GM10847 (cell line): ENCODE measurements around the gene GRM7.

ENCODE experiments used
- POLR2A ChIP-seq: IDR thresholded peaks from 2 replicates; pipeline ENCODE4 v1.6.1; 2011; ENCODE audit not compliant: insufficient read length; ENCODE audit errors: extremely low read depth

GRM7 gene

DNA sequence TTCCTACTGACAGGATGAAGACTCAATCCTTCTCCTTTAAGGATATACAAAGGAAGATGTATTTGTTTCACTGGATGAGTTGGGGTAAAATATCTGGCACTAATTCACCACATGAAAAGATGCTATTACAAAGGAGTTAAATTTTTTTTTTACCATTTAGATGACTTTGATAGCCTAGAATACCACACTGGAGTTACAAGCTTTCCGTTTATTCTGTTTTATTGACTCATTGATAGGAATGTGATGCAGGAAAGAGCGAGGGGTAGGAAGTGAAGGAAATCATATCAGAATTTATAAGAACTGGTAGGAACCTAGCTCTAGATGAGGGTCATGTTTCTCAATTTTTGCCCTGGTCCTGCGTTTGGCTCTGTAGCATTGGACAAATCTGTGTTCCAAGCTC, 427.2 kb downstream of the GRM7 start:
- TF ChIP-seq POLR2A = no peak

DNA sequence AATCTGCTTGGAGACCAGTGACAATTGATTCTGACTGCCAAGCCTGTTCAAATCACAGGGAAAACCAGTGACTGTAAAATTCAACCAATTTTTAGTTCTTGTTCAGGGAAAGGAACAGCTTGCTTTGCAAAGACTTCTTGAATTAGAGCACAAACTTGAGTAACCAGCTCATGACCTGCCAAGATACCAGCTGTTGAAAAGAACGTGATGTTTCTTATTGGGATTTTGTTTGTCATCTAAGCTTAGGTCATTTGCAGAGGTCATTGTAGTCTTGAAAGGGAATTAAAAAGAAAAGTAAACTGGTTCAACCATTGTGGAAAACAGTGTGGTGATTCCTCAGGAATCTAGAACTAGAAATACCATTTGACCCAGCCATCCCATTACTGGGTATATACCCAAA, 428.2 kb downstream of the GRM7 start:
- TF ChIP-seq POLR2A = no peak

DNA sequence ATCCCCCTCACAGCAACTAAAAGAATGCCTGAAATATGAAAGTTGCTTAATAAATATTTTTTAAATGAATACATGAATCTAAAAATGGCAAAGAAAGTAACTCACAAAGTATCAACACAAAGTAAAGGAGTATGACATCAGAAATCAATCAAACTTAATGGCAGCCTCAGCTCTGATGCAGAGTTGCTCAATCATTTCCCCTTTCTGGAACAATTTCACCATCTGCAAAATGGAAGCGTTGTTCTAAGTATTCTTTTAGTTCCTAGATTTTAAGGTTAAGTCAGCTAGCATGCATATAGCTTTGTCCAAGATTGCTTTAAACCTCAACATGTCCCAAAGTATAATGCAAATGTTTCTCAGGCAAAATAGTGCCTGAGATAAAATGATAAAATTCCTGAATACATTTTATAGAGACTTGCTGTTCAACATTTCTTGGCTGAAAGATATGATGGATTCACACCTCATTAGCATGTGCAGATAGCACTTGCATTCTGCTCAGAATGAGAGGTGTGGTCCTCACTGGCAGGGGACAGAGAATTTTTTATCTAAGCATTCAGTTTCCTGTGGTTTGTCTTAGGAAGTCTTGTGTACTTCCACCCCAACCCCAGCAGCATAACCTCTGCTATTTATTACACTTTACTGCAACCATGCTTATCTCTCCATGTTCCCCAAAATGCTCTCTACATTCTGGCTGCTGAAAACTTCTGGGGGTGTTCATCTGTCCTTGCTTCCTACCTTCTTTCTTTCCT, 429.3 kb downstream of the GRM7 start:
- TF ChIP-seq POLR2A = no peak

DNA sequence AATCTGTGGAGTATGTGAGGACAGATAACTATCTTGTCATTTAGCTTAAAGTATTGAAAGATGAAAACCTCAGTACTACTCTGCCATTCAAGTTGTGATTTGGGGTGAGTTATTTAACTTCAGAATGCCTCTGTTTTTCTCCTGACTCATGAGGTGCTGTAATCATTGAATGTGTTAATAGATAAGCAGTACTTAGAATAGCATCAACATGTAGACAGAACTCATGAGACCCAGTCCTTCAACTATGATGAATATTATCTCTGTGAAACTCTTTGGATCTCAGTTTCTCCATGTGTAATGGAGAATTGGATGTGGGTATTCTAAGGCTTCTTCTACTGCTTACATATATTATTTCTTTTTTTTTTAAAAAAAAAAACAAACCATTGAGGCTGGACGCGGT, 431.4 kb downstream of the GRM7 start:
- TF ChIP-seq POLR2A = no peak

GRCh38 chr3:7293286-7293685, 432.4 kb downstream of the GRM7 start:
- no peak for TF ChIP-seq POLR2A

DNA sequence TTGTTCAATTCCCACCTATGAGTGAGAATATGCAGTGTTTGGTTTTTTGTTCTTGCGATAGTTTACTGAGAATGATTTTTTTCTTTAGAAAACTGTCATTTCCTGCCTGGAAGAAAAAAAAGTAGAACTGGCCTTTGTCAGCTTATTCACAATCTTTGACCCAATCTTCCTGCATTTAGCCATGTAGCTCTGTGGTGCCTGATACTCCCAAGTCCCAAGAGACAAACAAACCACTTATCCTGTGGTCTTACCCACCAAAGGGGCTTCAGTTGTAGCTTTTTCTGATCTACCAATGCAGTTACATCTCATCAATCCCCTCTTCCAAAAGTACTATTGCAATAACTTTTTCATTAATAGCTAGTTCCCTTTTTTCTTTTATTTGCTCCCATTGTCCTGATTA, 444.6 kb downstream of the GRM7 start:
- no peak for TF ChIP-seq POLR2A

GRCh38 chr3:7306901-7307300, 446.0 kb downstream of the GRM7 start:
- no peak for TF ChIP-seq POLR2A

- TF ChIP-seq POLR2A = no peak
These were observed 446.5 kb downstream of the GRM7 start for GRCh38 chr3:7307410-7307809.

- TF ChIP-seq POLR2A = no peak
These were observed 448.8 kb downstream of the GRM7 start for GRCh38 chr3:7309641-7310102.

DNA sequence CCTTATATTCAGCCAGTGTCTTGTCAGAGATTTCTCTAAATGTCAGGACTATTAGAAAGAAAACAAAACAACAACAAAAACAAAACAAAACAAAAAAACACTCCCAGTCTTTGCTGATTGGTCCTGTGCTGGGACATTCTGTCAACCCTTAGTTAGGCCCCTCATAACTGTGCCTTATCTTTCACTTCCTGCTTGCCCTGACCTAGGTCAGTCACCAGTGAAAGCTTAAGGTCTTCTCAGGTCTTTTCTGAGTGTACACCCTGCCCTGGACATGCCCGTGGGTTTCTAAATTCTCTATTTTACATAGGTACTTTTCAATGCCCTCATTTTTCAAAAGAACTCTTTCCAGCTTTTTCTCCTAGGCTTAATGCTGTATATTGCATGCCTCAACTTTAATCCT, 454.1 kb downstream of the GRM7 start:
- no peak for TF ChIP-seq POLR2A

- TF ChIP-seq POLR2A = no peak
These were observed 462.2 kb downstream of the GRM7 start for GRCh38 chr3:7322957-7323669.

- no peak for TF ChIP-seq POLR2A
These were observed 467.4 kb downstream of the GRM7 start for GRCh38 chr3:7328339-7328738.

GRCh38 chr3:7332696-7333095, 471.8 kb downstream of the GRM7 start:
- no peak for TF ChIP-seq POLR2A

GRCh38 chr3:7333125-7333524, 472.2 kb downstream of the GRM7 start:
- no peak for TF ChIP-seq POLR2A

GRCh38 chr3:7340795-7341194, 479.9 kb downstream of the GRM7 start:
- no peak for TF ChIP-seq POLR2A

GRCh38 chr3:7346364-7346763, 485.4 kb downstream of the GRM7 start:
- no peak for TF ChIP-seq POLR2A

DNA sequence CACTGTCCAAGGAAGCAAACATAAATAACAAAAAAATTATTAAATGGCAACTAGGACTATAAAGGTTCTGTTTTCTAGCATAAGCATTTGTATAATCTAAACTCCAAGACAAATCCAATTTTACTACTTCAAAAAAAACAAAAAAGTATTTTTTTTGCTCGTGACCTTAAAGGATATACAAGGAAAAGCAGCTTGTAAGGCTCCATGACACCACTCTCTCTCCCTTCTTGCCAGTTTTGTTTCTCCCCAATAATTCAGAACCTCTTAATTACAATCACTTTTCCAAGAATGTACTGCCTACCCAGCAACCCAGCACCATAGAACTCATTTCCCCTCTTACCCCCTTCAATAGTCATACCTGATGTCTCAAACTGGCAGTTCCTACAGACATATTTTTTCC, 496.2 kb downstream of the GRM7 start:
- no peak for TF ChIP-seq POLR2A
